Thyroid gland (tissue), 4 donors: Measurements from ENCODE around the gene ADCY4. TPM values are rescaled to one million over a fixed set of nuclear protein-coding genes. Genes with fewer than 3 reads are reported as not detected.
A peak's percentile ranks its signal among the peaks of the same experiment; 100 is the strongest.
"Not testable (repeated sequence)": the region's sequence is repeated elsewhere in the genome, so short reads cannot be mapped to it uniquely, and the experiment has no call there.

Experiments
- DNase-seq, 2 donors: peaks; one replicate each; pipeline ENCODE4 v3.0.0-alpha.2; 2019
- H3K27ac ChIP-seq, 3 donors: fragments of 200-600 bp; sonication (generic); 1 replicate in 2 of 3; 2 replicates in 1 of 3; pipeline ENCODE4 v1.5.1; 2016 to 2019; ENCODE audit warnings: mild to moderate bottlenecking in 1 of 3, moderate library complexity in 1 of 3
- H3K27me3 ChIP-seq: fragments of 200-600 bp; sonication (generic); one replicate; pipeline ENCODE4 v1.5.1; 2019
- H3K36me3 ChIP-seq, 2 donors: fragments of 200-600 bp; sonication (generic); one replicate each; pipeline ENCODE4 v1.5.1; 2016 to 2019
- H3K4me1 ChIP-seq, 2 donors: fragments of 200-600 bp; sonication (generic); one replicate each; pipeline ENCODE4 v1.5.1; 2017 to 2019
- H3K4me3 ChIP-seq, 3 donors: fragments of 200-600 bp; sonication (generic); replicated peaks in 1 of 3; 1 replicate in 2 of 3; 2 replicates in 1 of 3; pipeline ENCODE4 v1.5.1; 2016; ENCODE audit warnings: mild to moderate bottlenecking in 1 of 3
- H3K9me3 ChIP-seq: fragments of 200-600 bp; sonication (generic); one replicate; pipeline ENCODE4 v1.5.1; 2017
- CTCF ChIP-seq, 6 experiments: fragments of 200-600 bp in 3 of 6; fragments of 450-650 bp in 3 of 6; sonication (generic) in 3 of 6; IDR thresholded peaks; one replicate each; pipeline ENCODE4 v1.5.1; 2016 to 2019; ENCODE audit warnings: antibody characterized with exemption in 6 of 6, mild to moderate bottlenecking in 2 of 6, inconsistent platforms in 1 of 6, moderate library complexity in 1 of 6
- POLR2A ChIP-seq, 2 donors: fragments of 450-650 bp; IDR thresholded peaks; one replicate each; pipeline ENCODE4 v1.6.1; 2017; ENCODE audit warnings: antibody characterized with exemption in 2 of 2, mild to moderate bottlenecking in 2 of 2, moderate library complexity in 1 of 2
- whole genome bisulfite sequencing, 2 donors: methylation state at CpG; one replicate each; pipeline ENCODE4 v1.1.5; 2017; 5-methylcytosine and 5-hydroxymethylcytosine counted together
- intact Hi-C: fragments of 100-400 bp; cut with DNase I; formaldehyde crosslinking; loops from one replicate; pipeline ENCODE4 v1.15.1; 2023
- total RNA-seq, 4 donors: library from RNA; depleted of rRNA; stranded (reverse); fragments of >200 nt; gene quantifications; one replicate each; pipeline ENCODE4 v1.2.3, GENCODE V29; 2016

ADCY4 gene
- total RNA-seq, 4 donors from 2014 or later = 35.2 to 65.4 (median 48.8) TPM

GRCh38 chr14:24331731-24332267 lies 3.1 kb downstream of the ADCY4 start:
- TF ChIP-seq CTCF (IDR thresholded peaks at IDR 0.05) (no peak), POLR2A (IDR thresholded peaks at IDR 0.05) (no peak)
- peak overlapping the region in 1 of 3 donors; percentile 44 for H3K27ac ChIP-seq
- H3K27me3 ChIP-seq = no peaks in the 10 kb centered on the region
- WGBS, 2 donors = 57 to 65% methylated on average over 19 to 20 of the region's 26 CpGs
- intact Hi-C loops = loop anchor here (2.0 to 5.0 kb wide), 2 partner anchors 36 to 99 kb away; partner anchors contain the start of gene NFATC4
- no peaks in the 10 kb centered on the region for H3K36me3 ChIP-seq
- H3K9me3 ChIP-seq = no peaks in the 10 kb centered on the region
- peaks cover 21 to 49% of the 10 kb centered on the region in 2 donors for H3K4me1 ChIP-seq
- H3K4me3 ChIP-seq = no peak overlapping the region
- DNase-seq = no peak

GRCh38 chr14:24330973-24331674 lies 3.7 kb downstream of the ADCY4 start:
- H3K36me3 ChIP-seq = no peaks in the 10 kb centered on the region
- H3K9me3 ChIP-seq = no peaks in the 10 kb centered on the region
- TF ChIP-seq POLR2A (IDR thresholded peaks at IDR 0.05) = no peak
- no peak for TF ChIP-seq CTCF (IDR thresholded peaks at IDR 0.05)
- no peaks in the 10 kb centered on the region for H3K27me3 ChIP-seq
- intact Hi-C loops = loop anchor here (5.0 kb wide), 1 partner anchor 36 kb away; the partner anchor contains the start of gene NFATC4
- H3K4me1 ChIP-seq = peaks cover 21 to 42% of the 10 kb centered on the region in 2 donors
- H3K27ac ChIP-seq = no peak overlapping the region
- WGBS, 2 donors = 82 to 85% methylated on average over 9 to 10 of the region's 10 CpGs
- H3K4me3 ChIP-seq = no peak overlapping the region
- DNase-seq = no peak

GRCh38 chr14:24329736-24330135 lies 5.1 kb downstream of the ADCY4 start:
- no peak for TF ChIP-seq POLR2A (IDR thresholded peaks at IDR 0.05)
- Histone ChIP-seq H3K9me3 (no peaks in the 10 kb centered on the region), H3K36me3 (no peaks in the 10 kb centered on the region), H3K27me3 (no peaks in the 10 kb centered on the region), H3K27ac (no peak overlapping the region), H3K4me3 (no peak overlapping the region), H3K4me1 (peaks cover 21 to 29% of the 10 kb centered on the region in 2 donors)
- intact Hi-C loops = loop anchor here (5.0 kb wide), 1 partner anchor 38 kb away; the partner anchor contains the start of gene NFATC4
- peak in 1 of 2 donors; percentile 39 for DNase-seq
- 73 to 96% methylated on average over 9 of the region's 9 CpGs for WGBS, 2 donors

- Histone ChIP-seq H3K27ac (no peak overlapping the region), H3K4me1 (peaks cover 17 to 24% of the 10 kb centered on the region in 2 donors), H3K27me3 (no peaks in the 10 kb centered on the region), H3K4me3 (no peak overlapping the region), H3K36me3 (no peaks in the 10 kb centered on the region), H3K9me3 (no peaks in the 10 kb centered on the region)
- no peak for TF ChIP-seq POLR2A (IDR thresholded peaks at IDR 0.05)
- no peak for TF ChIP-seq CTCF (IDR thresholded peaks at IDR 0.05)
- DNase-seq = no peak
- intact Hi-C loops = no loop called here
- 92% methylated on average over 12 of the region's 12 CpGs for WGBS, 2 donors
These were observed 5.7 kb downstream of the ADCY4 start for GRCh38 chr14:24329073-24329663.

DNA sequence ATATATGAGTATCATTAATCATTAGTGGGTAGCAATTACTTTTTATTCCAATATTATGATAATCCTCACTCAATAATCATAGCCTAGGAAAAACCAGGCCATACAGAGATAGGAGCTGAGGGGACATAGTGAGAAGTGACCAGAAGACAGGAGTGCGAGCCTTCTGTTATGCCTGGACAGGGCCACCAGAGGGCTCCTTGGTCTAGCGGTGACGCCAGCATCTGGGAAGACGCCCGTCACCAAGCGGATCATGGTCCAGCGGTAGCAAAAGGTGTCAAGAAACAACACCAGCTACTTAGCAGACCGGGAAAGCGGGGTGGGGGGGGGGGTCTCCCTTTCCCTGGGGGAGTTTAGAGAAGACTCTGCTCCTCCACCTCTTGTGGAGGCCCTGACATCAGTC lies 7.0 kb downstream of the ADCY4 start:
- H3K27me3 ChIP-seq, H3K27ac ChIP-seq, H3K36me3 ChIP-seq, H3K4me3 ChIP-seq, H3K9me3 ChIP-seq, intact Hi-C loops: not testable (repeated sequence)
- DNase-seq = peak; percentile 60 to 69
- 2 to 18% methylated on average over 9 of the region's 9 CpGs for WGBS, 2 donors
- TF ChIP-seq CTCF (IDR thresholded peaks at IDR 0.05) = peak; percentile 42 to 80 (median 66)
- peaks cover 11% of the 10 kb centered on the region in 2 donors for H3K4me1 ChIP-seq
